SK-N-MC (cell line): Measurements from ENCODE around the gene POLR1C.
A peak's percentile ranks its signal among the peaks of the same experiment; 100 is the strongest.
"Not testable (repeated sequence)": the region's sequence is repeated elsewhere in the genome, so short reads cannot be mapped to it uniquely, and the experiment has no call there.

Experiments
- DNase-seq: peaks from one replicate; pipeline ENCODE4 v3.0.0-alpha.2; 2011; ENCODE audit warnings: low read depth, low spot score
- H3K27ac ChIP-seq: fragments of 200-600 bp; sonication (generic); 2 replicates; pipeline ENCODE4 v1.5.1; 2016; ENCODE audit warnings: mixed run types
- H3K36me3 ChIP-seq: fragments of 200-600 bp; sonication (generic); 2 replicates; pipeline ENCODE4 v1.6.1; 2017; ENCODE audit warnings: antibody characterized with exemption, low read length, mixed read lengths; ENCODE audit not compliant: insufficient read depth
- H3K4me3 ChIP-seq: fragments of 200-600 bp; sonication (generic); 2 replicates; pipeline ENCODE4 v1.5.1; 2016
- H3K9ac ChIP-seq: fragments of 200-600 bp; sonication (generic); 2 replicates; pipeline ENCODE4 v1.8.0; 2017; ENCODE audit warnings: mixed run types, mixed read lengths; ENCODE audit not compliant: insufficient read length
- H3K9me3 ChIP-seq: fragments of 200-600 bp; sonication (generic); 2 replicates; pipeline ENCODE4 v1.6.1; 2017; ENCODE audit warnings: low read depth, mild to moderate bottlenecking, antibody characterized with exemption, low read length, moderate library complexity, mixed read lengths
- EZH2 ChIP-seq: fragments of 200-600 bp; sonication (generic); IDR thresholded peaks from one replicate; pipeline ENCODE4 v1.6.1; 2017; ENCODE audit warnings: antibody characterized with exemption
- FOXP2 ChIP-seq: optimal IDR thresholded peaks from 2 replicates; pipeline ENCODE3; 2011; ENCODE audit warnings: mild to moderate bottlenecking, moderate library complexity; ENCODE audit not compliant: insufficient read depth; ENCODE audit errors: extremely low read length, control extremely low read depth
- POLR2AphosphoS5 ChIP-seq: IDR thresholded peaks from 2 replicates; pipeline ENCODE4 v1.6.1; 2012; ENCODE audit warnings: mild to moderate bottlenecking, low read depth, low read length, borderline replicate concordance

The POLR1C gene

GRCh38 chr6:43522547-43523261 lies 5.8 kb downstream of the POLR1C start:
- DNase-seq, result no peak
- TF ChIP-seq POLR2AphosphoS5, result peak; percentile 29; the same call in 1 of the 2 replicates
- TF ChIP-seq FOXP2, result no peak
- TF ChIP-seq EZH2, result no peak
- H3K9me3 ChIP-seq, result no peaks in the 10 kb centered on the region
- no peak overlapping the region for H3K9ac ChIP-seq
- H3K4me3 ChIP-seq, result no peak overlapping the region
- no peak overlapping the region for H3K27ac ChIP-seq
- peaks cover 87% of the 10 kb centered on the region for H3K36me3 ChIP-seq

- no peaks in the 10 kb centered on the region for H3K9me3 ChIP-seq
- TF ChIP-seq POLR2AphosphoS5 (no peak; the same call in 1 of the 2 replicates), FOXP2 (no peak)
- no peak overlapping the region for H3K4me3 ChIP-seq
- peaks cover 93% of the 10 kb centered on the region for H3K36me3 ChIP-seq
- H3K27ac ChIP-seq, result no peak overlapping the region
- H3K9ac ChIP-seq, result no peak overlapping the region
- no peak for DNase-seq
Observed at GRCh38 chr6:43523284-43523683, 6.4 kb downstream of the POLR1C start.

GRCh38 chr6:43524483-43524961 lies 7.6 kb downstream of the POLR1C start:
- Histone ChIP-seq H3K27ac (no peak overlapping the region), H3K9me3 (no peaks in the 10 kb centered on the region), H3K4me3 (no peak overlapping the region), H3K9ac (no peak overlapping the region), H3K36me3 (peaks cover 97% of the 10 kb centered on the region)
- TF ChIP-seq FOXP2, result no peak
- TF ChIP-seq POLR2AphosphoS5, result no peak; the same call in 1 of the 2 replicates
- TF ChIP-seq EZH2, result no peak
- DNase-seq, result no peak

- H3K9ac ChIP-seq, result no peak overlapping the region
- H3K36me3 ChIP-seq, result peaks cover 70% of the 10 kb centered on the region
- no peak overlapping the region for H3K4me3 ChIP-seq
- no peak for DNase-seq
- no peaks in the 10 kb centered on the region for H3K9me3 ChIP-seq
- TF ChIP-seq FOXP2 (no peak), EZH2 (no peak), POLR2AphosphoS5 (no peak)
- no peak overlapping the region for H3K27ac ChIP-seq
Observed at GRCh38 chr6:43532201-43532600, 15.3 kb downstream of the POLR1C start.

- DNase-seq, H3K4me3 ChIP-seq, H3K27ac ChIP-seq, H3K9ac ChIP-seq, H3K9me3 ChIP-seq: not testable (repeated sequence)
- peaks cover 66% of the 10 kb centered on the region for H3K36me3 ChIP-seq
Observed at GRCh38 chr6:43538986-43539385, 22.1 kb downstream of the POLR1C start.

GRCh38 chr6:43539409-43539808 lies 22.5 kb downstream of the POLR1C start:
- not testable (repeated sequence) for H3K9ac ChIP-seq, H3K27ac ChIP-seq, H3K9me3 ChIP-seq, H3K4me3 ChIP-seq, DNase-seq
- peaks cover 63% of the 10 kb centered on the region for H3K36me3 ChIP-seq

GRCh38 chr6:43540507-43540906 lies 23.6 kb downstream of the POLR1C start:
- H3K4me3 ChIP-seq, result no peak overlapping the region
- no peaks in the 10 kb centered on the region for H3K9me3 ChIP-seq
- no peak overlapping the region for H3K9ac ChIP-seq
- H3K27ac ChIP-seq, result no peak overlapping the region
- H3K36me3 ChIP-seq, result peaks cover 69% of the 10 kb centered on the region
- TF ChIP-seq FOXP2 (no peak), EZH2 (no peak), POLR2AphosphoS5 (no peak)
- DNase-seq, result no peak

GRCh38 chr6:43541774-43542471 lies 25.0 kb downstream of the POLR1C start:
- no peak for TF ChIP-seq FOXP2
- no peak for TF ChIP-seq EZH2
- no peak for TF ChIP-seq POLR2AphosphoS5
- Histone ChIP-seq H3K4me3 (no peak overlapping the region), H3K9me3 (no peaks in the 10 kb centered on the region), H3K9ac (no peak overlapping the region), H3K27ac (no peak overlapping the region), H3K36me3 (peaks cover 77% of the 10 kb centered on the region)
- no peak for DNase-seq

- Histone ChIP-seq H3K9ac (no peak overlapping the region), H3K4me3 (no peak overlapping the region), H3K9me3 (no peaks in the 10 kb centered on the region), H3K36me3 (peaks cover 79% of the 10 kb centered on the region), H3K27ac (no peak overlapping the region)
- TF ChIP-seq FOXP2, result no peak
- no peak for TF ChIP-seq POLR2AphosphoS5
- TF ChIP-seq EZH2, result no peak
- DNase-seq, result no peak
Observed at GRCh38 chr6:43544461-43544860, 27.6 kb downstream of the POLR1C start.
